A549 (cell line): ENCODE results near the gene NMNAT2. TPM values are rescaled to one million over a fixed set of nuclear protein-coding genes. Genes with fewer than 3 reads are reported as not detected.
"Not testable (repeated sequence)": the region's sequence is repeated elsewhere in the genome, so short reads cannot be mapped to it uniquely, and the experiment has no call there.

Experiments
- ATAC-seq, 2 experiments: fragments of 200-7000 bp in 1 of 2; fragments of >200 bp in 1 of 2; cut with Nextera tagmentation in 1 of 2; cut with Tn5 transposase in 1 of 2; 3 replicates each; pipeline versions ENCODE4 v1.8.0 to v1.9.1; 2018 to 2020; ENCODE audit warnings: mild to moderate bottlenecking in 1 of 2, moderate library complexity in 1 of 2
- CTCF ChIA-PET: fragments of 300-600 bp; sonication (Branson Sonifier 250); formaldehyde crosslinking; extraction: SDS; loops from one replicate; lab custom pipeline; 2021; ENCODE audit warnings: antibody characterized with exemption, inconsistent platforms; lab: Yijun Ruan, JAX
- POLR2A ChIA-PET: fragments of 350-600 bp; formaldehyde crosslinking; extraction: SDS; loops from one replicate; lab custom pipeline; 2021; ENCODE audit warnings: antibody characterized with exemption, inconsistent platforms; lab: Yijun Ruan, JAX
- DNase-seq, 2 experiments: peaks; one replicate each; pipeline versions ENCODE4 v3.0.0 to v3.0.0-alpha.2; 2011 to 2016; ENCODE audit warnings: low read depth in 1 of 2, low spot score in 1 of 2
- FAIRE-seq: peaks from 2 replicates; lab custom pipeline; 2011; peaks lifted over from hg19 to GRCh38; lab: Jason Lieb, UNC
- H3K27ac ChIP-seq, 2 experiments: fragments of >200 bp; sonication (Bioruptor Twin); formaldehyde crosslinking; 3 replicates each; pipeline ENCODE4 v1.5.1; 2016 to 2017
- H3K4me1 ChIP-seq: fragments of >200 bp; sonication (Bioruptor Twin); formaldehyde crosslinking; 3 replicates; pipeline ENCODE4 v1.6.1; 2016
- H3K4me2 ChIP-seq: fragments of >200 bp; sonication (Bioruptor Twin); formaldehyde crosslinking; 3 replicates; pipeline ENCODE4 v1.6.1; 2016
- H3K4me3 ChIP-seq: fragments of >200 bp; sonication (Bioruptor Twin); formaldehyde crosslinking; 3 replicates; pipeline ENCODE4 v1.5.1; 2016
- H3K9me3 ChIP-seq: fragments of >200 bp; sonication (Bioruptor Twin); formaldehyde crosslinking; 3 replicates; pipeline ENCODE4 v1.6.1; 2016
- ATOH8 ChIP-seq: fragments of 250-450 bp; sonication (Bioruptor Pico); IDR thresholded peaks from 2 replicates; pipeline ENCODE4 v1.5.0; 2020; ENCODE audit warnings: low read depth, mild to moderate bottlenecking, moderate library complexity
- BCL3 ChIP-seq: fragments of >200 bp; sonication (Bioruptor Twin); formaldehyde crosslinking; IDR thresholded peaks from 3 replicates; pipeline ENCODE4 v1.6.1; 2016
- BHLHE40 ChIP-seq: IDR thresholded peaks from 2 replicates; pipeline ENCODE4 v1.6.1; 2012; ENCODE audit warnings: low read depth, low read length, inconsistent platforms
- CTCF ChIP-seq: fragments of >200 bp; sonication (Bioruptor Twin); formaldehyde crosslinking; IDR thresholded peaks from 3 replicates; pipeline ENCODE4 v1.5.1; 2016
- E2F6 ChIP-seq: IDR thresholded peaks from 2 replicates; pipeline ENCODE4 v1.6.1; 2012; ENCODE audit warnings: low read depth, borderline replicate concordance
- EHMT2 ChIP-seq: fragments of 200-600 bp; sonication (generic); IDR thresholded peaks from 2 replicates; pipeline ENCODE4 v1.6.1; 2016; ENCODE audit warnings: antibody characterized with exemption, low read depth, mild to moderate bottlenecking, moderate library complexity
- FOSB ChIP-seq: fragments of 250-450 bp; sonication (Bioruptor Pico); IDR thresholded peaks from 2 replicates; pipeline ENCODE4 v1.5.0; 2020; ENCODE audit warnings: mild to moderate bottlenecking, moderate library complexity
- FOSL2 ChIP-seq, 2 experiments: fragments of 450-650 bp in 1 of 2; fragments of >200 bp in 1 of 2; sonication (Bioruptor Twin) in 1 of 2; formaldehyde crosslinking; IDR thresholded peaks; 2 replicates each; pipeline versions ENCODE4 v1.5.0 to v1.6.1; 2016 to 2020; ENCODE audit warnings: mild to moderate bottlenecking in 1 of 2, moderate library complexity in 1 of 2
- HDAC2 ChIP-seq: fragments of 200-600 bp; sonication (generic); IDR thresholded peaks from 2 replicates; pipeline ENCODE4 v1.6.1; 2016
- HES2 ChIP-seq: fragments of >200 bp; sonication (Bioruptor Twin); formaldehyde crosslinking; IDR thresholded peaks from 2 replicates; pipeline ENCODE4 v1.6.1; 2016
- HOXB13 ChIP-seq: fragments of 250-450 bp; sonication (Bioruptor Pico); IDR thresholded peaks from 2 replicates; pipeline ENCODE4 v1.5.0; 2020; ENCODE audit warnings: low read depth, mild to moderate bottlenecking, moderate library complexity
- HOXB5 ChIP-seq: fragments of 250-450 bp; sonication (Bioruptor Pico); IDR thresholded peaks from 2 replicates; pipeline ENCODE4 v1.5.0; 2020; ENCODE audit warnings: mild to moderate bottlenecking, moderate library complexity
- KDM1A ChIP-seq: fragments of 200-600 bp; sonication (generic); IDR thresholded peaks from 2 replicates; pipeline ENCODE4 v1.6.1; 2016; ENCODE audit warnings: low read depth, mild to moderate bottlenecking
- MAX ChIP-seq: IDR thresholded peaks from 2 replicates; pipeline ENCODE4 v1.6.1; 2012
- MYC ChIP-seq: IDR thresholded peaks from 2 replicates; pipeline ENCODE4 v1.6.1; 2012; ENCODE audit warnings: mild to moderate bottlenecking, inconsistent platforms, low read length, improper control_type of control experiment, borderline replicate concordance
- PHF8 ChIP-seq: fragments of 200-600 bp; sonication (generic); IDR thresholded peaks from 2 replicates; pipeline ENCODE4 v1.6.1; 2016; ENCODE audit warnings: low read depth, mild to moderate bottlenecking, antibody characterized with exemption, moderate library complexity, borderline replicate concordance
- SMC3 ChIP-seq: fragments of >200 bp; sonication (Bioruptor Twin); formaldehyde crosslinking; IDR thresholded peaks from 3 replicates; pipeline ENCODE4 v1.6.1; 2018; ENCODE audit warnings: inconsistent platforms
- ZC3H11A ChIP-seq: fragments of 450-650 bp; IDR thresholded peaks from 2 replicates; pipeline ENCODE4 v1.6.1; 2014; ENCODE audit warnings: antibody characterized with exemption, mild to moderate bottlenecking
- ZSCAN20 ChIP-seq: fragments of 250-450 bp; sonication (Bioruptor Pico); IDR thresholded peaks from 2 replicates; pipeline ENCODE4 v1.8.0; 2022; ENCODE audit warnings: mild to moderate bottlenecking, moderate library complexity
- WGBS: methylation state at CpG from one replicate; pipeline ENCODE4 v1.1.6; 2017; ENCODE audit errors: missing lambda C conversion rate; 5-methylcytosine and 5-hydroxymethylcytosine counted together
- polyA plus RNA-seq, 4 experiments: library from polyadenylated mRNA; depleted of rRNA in 3 of 4; stranded (reverse); fragments of >200 nt; fragmentation: RNase III in 1 of 4; extraction: RNeasy Plus Mini Kit Qiagen cat#74134 plus additional on column Dnase treatment in 1 of 4; gene quantifications; 2 replicates in 3 of 4; 3 replicates in 1 of 4; pipeline ENCODE4 v1.2.3, GENCODE V29; 2011 to 2017
- TF ChIP-seq, protein P1 (sequence below): fragments of 200-600 bp; sonication (generic); IDR thresholded peaks from 2 replicates; pipeline ENCODE4 v1.6.1; 2016; ENCODE audit warnings: antibody characterized with exemption, mild to moderate bottlenecking, moderate library complexity

The NMNAT2 gene
- polyA plus RNA-seq, 2 of the 4 experiments (the other 2 are of a cell fraction) = 0.16 to 0.63 TPM

- H3K4me3 ChIP-seq, POLR2A ChIA-PET, H3K9me3 ChIP-seq, CTCF ChIA-PET, H3K27ac ChIP-seq, FAIRE-seq, ATAC-seq, DNase-seq: not testable (repeated sequence)
- Histone ChIP-seq H3K4me2 (peak overlapping the region; percentile 18; the same call in 1 of the 3 replicates), H3K4me1 (peaks cover 10% of the 10 kb centered on the region; the same call in 2 of the 3 replicates)
- WGBS = 10% methylated on average over 3 of the region's 3 CpGs
Observed at GRCh38 chr1:183427591-183427990, 9.4 kb upstream of the NMNAT2 start.

GRCh38 chr1:183424691-183425090 is 6.5 kb upstream of the NMNAT2 start:
- no peak overlapping the region for H3K4me2 ChIP-seq
- DNase-seq = no peak
- H3K27ac ChIP-seq = no peak overlapping the region
- FAIRE-seq = no peak
- peaks cover 4% of the 10 kb centered on the region; the same call in 2 of the 3 replicates for H3K4me1 ChIP-seq
- CTCF ChIA-PET = interaction anchor here (1.0 kb wide), 1 partner anchor 9 kb away, joined by 3 read pairs; no protein-coding TSS in a partner anchor
- POLR2A ChIA-PET = no interaction called here
- TF ChIP-seq BCL3 = no peak
- TF ChIP-seq PHF8 = no peak
- no peak for TF ChIP-seq SMC3
- TF ChIP-seq ATOH8 (CRISPR knock-in tag) = no peak
- TF ChIP-seq ZSCAN20 (CRISPR knock-in tag) = no peak
- TF ChIP-seq HDAC2 = no peak
- TF ChIP-seq HES2 = no peak
- no peak for TF ChIP-seq BHLHE40
- TF ChIP-seq HOXB5 = no peak
- TF ChIP-seq FOSL2 (IDR thresholded peaks at IDR 0.05) = no peak
- no peak for TF ChIP-seq FOSL2 (CRISPR knock-in tag; IDR thresholded peaks at IDR 0.05)
- TF ChIP-seq KDM1A = no peak
- TF ChIP-seq E2F6 = no peak
- no peak for TF ChIP-seq HOXB13
- no peak for TF ChIP-seq MYC
- TF ChIP-seq CTCF = no peak
- TF ChIP-seq, protein P1, sequence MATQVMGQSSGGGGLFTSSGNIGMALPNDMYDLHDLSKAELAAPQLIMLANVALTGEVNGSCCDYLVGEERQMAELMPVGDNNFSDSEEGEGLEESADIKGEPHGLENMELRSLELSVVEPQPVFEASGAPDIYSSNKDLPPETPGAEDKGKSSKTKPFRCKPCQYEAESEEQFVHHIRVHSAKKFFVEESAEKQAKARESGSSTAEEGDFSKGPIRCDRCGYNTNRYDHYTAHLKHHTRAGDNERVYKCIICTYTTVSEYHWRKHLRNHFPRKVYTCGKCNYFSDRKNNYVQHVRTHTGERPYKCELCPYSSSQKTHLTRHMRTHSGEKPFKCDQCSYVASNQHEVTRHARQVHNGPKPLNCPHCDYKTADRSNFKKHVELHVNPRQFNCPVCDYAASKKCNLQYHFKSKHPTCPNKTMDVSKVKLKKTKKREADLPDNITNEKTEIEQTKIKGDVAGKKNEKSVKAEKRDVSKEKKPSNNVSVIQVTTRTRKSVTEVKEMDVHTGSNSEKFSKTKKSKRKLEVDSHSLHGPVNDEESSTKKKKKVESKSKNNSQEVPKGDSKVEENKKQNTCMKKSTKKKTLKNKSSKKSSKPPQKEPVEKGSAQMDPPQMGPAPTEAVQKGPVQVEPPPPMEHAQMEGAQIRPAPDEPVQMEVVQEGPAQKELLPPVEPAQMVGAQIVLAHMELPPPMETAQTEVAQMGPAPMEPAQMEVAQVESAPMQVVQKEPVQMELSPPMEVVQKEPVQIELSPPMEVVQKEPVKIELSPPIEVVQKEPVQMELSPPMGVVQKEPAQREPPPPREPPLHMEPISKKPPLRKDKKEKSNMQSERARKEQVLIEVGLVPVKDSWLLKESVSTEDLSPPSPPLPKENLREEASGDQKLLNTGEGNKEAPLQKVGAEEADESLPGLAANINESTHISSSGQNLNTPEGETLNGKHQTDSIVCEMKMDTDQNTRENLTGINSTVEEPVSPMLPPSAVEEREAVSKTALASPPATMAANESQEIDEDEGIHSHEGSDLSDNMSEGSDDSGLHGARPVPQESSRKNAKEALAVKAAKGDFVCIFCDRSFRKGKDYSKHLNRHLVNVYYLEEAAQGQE = no peak
- no peak for TF ChIP-seq ZC3H11A
- TF ChIP-seq MAX = no peak
- no peak for TF ChIP-seq FOSB (CRISPR knock-in tag)
- TF ChIP-seq EHMT2 = no peak
- TF ChIP-seq, all 56 proteins: peak for 0
- Histone ChIP-seq H3K4me3 (no peak overlapping the region), H3K9me3 (peaks cover 3% of the 10 kb centered on the region)
- ATAC-seq = no peak
